Stimulated activated CD8-positive, alpha-beta memory T cell treated with anti-CD3 and anti-CD28 coated beads, Interleukin-15, amount 100 ng/mL, for 1 hour (primary cell): ENCODE results near the gene CEMIP.
"Not testable (repeated sequence)": the region's sequence is repeated elsewhere in the genome, so short reads cannot be mapped to it uniquely, and the experiment has no call there.

ENCODE experiments used
- DNase-seq: peaks from one replicate; pipeline ENCODE4 v3.0.0-alpha.2; 2020; ENCODE audit warnings: low read depth

The CEMIP gene

DNA sequence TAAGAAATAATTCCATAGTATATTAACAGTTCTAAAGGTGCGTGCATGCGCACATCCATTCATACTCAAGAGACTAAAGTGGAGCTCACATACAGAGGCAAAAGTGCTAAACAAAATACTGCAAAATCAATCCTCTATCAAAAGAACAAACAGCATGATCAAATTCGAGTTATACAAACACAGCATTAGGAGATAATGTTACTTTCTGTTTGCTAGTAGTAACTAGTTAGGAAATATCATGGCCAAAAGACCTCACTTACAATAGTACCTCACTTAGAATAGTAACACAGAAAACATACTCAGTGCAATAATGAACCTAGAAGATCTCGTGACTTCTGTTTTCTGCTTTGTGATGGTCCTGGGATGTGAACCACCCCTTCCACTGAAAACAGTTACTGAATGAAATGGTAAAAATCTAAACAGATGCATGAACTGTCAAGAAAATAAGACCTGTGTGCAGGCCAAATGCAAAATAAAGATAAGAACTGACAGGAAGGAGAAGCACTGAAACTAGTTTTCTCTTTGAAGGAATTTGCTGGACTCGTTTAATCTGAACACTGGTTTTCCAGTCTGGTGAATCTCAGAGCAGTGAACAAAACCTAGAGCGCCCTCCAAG is 20.9 kb upstream of the CEMIP start:
- DNase-seq, result no peak

DNA sequence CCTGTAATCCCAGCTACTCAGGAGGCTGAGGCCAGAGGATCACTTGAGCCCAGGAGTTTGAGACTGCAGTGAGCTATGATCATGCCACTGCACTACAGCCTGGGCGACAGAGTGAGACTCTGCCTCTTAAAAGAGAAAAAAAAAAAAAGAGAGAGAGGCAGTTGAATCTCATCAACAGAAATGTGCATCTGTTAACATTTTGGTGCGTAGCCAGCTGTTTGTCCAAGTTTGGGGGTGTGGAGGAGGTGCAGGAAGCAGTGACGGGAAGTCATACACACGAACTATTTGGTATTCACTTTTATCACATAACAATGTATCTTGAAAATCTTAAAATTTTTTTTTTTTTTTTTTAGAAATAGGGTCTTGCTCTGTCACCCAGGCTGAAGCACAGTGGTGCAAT is 18.2 kb upstream of the CEMIP start:
- DNase-seq, result no peak

DNA sequence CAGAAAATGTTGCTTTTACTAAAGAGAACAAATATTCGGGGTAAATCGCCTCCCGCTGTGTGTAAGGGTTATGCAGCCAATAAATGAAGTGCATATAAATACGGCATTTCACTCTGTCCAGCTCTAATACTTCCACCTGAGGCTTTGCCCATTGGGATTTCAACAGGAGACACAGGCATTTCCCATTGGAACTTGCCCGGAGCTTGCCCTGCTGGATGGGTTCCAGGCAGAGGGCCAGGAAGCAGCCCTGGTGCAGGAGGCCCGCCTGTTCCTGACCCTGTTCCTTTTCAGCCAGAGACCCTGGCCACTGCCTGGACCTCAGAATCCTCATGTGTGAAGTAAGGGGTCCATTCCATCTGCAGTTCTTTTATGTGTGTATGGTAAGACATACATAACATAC is 17.4 kb upstream of the CEMIP start:
- DNase-seq, result no peak

DNA sequence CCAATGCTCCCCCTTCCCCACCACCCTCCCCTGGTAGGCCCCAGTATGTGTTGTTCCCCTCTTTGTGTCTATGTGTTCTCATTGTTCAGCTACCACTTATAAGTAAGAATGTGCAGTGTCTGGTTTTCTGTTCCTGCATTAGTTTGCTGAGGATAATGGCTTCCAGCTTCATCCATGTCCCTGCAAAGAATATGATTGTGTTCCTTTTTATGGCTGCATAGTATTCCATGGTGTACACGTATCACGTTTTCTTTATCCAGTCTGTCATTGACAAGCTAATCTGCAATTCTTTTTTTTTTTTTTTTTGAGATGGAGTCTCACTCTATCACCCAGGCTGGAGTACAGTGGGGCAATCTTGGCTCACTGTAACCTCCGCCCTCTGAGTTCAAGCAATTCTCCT is 15.9 kb upstream of the CEMIP start:
- not testable (repeated sequence) for DNase-seq

DNA sequence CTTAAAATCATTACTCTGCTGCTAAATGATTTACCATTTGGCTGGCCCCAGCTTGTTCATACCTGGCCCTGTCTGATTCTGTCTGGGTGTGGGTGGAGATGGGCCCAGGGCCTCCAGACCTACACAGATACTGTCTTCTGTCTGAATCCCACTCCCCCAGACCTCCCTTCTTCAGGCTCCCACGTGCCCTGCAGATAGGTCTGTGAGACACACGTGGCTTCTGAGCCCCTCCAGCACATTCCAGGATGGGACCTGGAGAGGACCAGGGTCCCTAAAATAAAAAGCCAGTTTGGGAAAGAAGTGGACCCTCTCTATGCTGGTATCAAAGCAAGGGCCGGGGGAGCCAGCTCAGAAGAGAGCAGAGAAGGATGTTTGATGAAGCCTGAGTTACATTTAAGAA is 14.6 kb upstream of the CEMIP start:
- no peak for DNase-seq

DNA sequence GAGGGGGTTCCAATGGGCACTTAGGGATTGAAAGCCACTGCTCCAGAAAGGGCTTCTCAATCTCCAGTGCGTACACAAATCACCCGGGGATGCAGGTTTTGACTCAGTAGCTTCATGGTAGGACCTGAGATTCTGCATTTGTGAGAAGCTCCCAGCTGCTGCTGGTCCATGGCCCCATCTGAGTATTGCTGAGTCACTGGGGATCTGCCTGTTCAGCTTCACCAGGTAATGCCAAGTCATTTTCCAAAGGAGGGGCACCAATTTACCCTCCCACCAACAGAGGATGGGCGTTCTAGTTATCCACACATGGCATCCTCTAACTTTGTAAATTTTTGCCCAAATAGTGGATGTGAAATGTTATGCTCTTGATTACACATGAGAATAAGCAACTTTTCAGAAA is 12.9 kb upstream of the CEMIP start:
- no peak for DNase-seq

DNA sequence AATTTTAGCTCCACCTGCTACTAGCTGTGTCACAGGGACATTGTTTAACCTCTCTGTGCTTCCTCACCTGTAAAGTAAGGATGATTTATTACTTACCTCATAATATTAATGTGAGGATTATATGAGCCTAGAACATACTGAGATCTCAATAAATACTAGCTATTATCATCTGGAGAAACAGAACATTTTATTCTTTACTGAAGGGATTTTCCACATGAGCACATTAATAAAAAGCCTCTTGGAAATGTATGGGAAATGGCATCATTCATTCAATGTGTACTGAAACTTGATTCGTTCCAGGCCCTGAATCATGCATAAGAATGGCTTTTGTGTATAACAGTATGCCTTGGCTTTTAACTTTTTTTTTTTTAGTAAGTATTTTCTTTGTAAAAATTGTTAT is 11.0 kb upstream of the CEMIP start:
- DNase-seq, result no peak

DNA sequence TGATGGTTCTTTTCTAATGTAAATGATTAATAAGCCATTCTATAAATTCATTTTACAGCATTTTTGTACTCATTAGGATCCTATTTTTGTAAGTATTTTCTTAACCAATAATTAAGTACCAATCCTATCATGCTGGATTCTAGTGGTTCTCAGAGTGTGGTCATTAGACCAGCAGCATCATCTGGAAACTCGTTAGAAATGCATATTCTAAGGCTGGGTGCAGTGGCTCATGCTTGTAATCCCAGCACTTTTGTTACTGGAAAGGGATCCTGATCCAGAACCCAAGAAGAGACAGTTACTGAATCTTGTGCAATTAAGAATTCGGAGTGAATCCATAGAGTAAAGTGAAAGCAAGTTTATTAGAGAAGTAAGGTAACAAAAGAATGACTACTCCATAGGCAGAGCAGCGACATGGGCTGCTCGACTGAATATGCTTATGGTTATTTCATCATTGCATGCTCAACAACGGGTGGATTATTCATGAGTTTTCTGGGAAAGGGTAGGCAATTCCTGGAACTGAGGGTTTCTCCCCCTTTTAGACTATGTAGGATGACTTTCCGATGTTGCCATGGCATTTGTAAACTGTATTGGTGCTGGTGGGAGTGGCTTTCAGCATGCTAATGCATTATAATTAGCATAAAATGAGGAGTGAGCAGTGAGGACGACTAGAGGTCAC is 9.9 kb upstream of the CEMIP start:
- DNase-seq, result no peak

DNA sequence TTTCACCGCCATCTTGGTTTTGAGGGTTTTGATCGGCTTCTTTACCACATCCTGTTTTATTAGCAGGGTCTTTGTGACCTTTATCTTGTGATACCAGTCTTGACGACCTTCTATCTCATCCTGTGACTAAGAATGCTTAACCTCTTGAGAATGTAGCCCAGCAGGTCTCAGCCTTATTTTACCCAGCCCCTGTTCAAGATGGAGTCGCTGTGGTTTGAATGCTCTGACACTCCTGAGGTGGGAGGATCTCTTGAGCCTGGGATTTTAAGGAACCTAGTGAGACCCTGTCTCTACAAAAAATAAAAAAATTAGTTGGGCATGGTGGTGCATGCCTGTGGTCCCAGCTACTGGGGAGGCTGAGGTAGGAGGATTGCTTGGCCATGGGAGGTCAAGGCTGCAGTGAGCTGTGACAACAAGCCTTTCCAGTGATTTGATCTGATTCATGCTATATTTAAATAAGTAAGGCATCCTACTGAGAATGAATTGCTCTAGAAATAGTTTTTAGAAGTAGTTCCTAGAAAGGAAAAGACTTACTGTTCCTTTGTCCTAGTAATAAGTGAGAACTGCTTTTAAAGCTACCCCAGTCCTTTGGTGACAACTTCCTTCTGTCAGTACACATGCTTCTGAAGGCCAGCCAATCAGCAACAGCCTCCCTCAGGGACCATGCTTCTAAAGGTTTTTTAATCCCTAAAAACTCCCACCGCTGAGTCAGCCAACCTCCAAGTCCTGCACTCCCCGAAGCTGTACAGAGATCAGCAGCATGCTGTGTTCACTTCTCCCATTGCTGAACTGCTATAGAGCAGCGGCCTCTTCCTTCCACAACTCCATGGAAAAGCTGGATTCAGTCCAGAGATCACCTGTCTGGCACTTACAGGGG is 9.1 kb upstream of the CEMIP start:
- DNase-seq, result no peak

DNA sequence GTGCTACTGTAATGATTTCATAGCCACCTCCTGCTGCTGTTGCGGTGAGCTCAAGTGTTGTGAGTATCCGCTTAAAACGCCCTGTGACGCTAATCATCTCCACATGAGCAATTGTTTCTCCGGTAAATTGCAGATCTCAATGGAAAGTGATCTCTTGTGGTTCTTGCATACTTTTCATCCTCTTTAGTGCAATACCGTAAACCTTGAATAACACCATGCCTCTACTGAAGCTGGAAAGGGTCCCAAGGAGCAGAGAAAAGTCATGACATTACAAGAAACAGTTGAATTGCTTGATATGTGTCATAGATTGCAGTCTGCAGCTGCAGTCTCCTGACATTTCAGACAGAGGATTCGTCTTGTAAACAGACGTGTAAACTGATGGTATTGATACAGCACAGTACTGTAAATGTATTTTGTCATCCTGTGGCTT is 6.0 kb upstream of the CEMIP start:
- DNase-seq, result no peak

DNA sequence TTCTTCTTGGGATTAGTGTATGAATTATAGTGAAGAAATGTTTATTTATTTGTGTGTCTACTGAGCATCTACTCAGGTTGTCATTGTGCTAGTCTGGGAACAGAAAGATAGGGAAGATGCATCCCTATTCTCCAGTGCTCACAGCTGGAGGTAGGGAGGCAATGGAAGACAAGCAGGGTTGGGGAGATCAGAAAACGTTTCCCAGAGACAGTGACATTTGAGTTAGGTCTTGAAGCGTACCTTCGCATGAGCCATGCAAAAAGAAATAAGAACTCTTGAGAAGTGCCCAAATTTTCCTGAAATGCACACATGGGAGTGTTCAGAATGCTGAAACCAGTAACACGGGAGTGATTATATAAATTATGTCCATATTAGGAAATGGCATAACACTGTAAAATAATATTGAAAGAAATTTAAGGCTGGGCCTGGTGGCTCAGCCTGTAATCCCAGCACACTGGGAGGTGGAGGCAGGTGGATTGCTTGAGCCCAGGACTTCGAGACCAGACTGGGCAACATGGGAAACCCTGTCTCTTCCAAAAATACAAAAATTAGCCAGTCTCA is 5.3 kb upstream of the CEMIP start:
- no peak for DNase-seq

DNA sequence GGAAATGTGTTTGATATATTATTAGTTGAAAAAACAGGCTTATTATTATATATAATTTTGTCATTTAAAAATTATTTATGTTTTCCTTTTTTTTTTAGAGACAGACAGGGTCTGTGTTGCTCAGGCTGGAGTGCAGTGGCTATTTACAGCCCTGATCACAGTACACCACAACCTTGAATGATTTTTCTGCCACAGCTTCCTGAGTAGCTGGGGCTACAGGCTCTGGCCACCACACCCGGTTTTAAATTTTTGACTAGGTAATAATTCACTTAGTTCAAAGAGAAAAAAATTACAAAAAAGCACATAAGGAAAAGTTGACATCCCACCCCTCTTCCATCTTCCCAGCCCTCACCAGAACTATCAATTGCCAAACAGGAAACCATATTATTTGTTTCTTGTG is 4.7 kb upstream of the CEMIP start:
- DNase-seq, result no peak

DNA sequence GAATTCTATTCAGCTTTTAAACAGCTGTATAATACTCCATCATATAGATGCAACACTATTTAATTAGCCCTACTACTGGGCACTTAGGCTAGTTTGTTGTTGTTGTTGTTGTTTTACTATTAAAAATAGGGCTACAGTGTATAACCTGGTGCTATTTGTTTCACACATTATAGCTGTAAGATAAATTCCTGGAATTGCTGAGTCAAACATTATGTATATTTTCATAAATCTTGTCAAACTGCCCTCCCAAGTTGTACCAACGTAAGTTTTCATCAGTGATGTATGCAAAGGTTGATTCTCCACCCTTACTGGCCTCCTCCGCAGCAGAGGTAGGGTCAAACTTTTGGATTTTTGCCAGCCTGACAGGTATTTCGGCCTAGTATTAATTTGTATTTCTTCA is 3.8 kb upstream of the CEMIP start:
- DNase-seq, result no peak

DNA sequence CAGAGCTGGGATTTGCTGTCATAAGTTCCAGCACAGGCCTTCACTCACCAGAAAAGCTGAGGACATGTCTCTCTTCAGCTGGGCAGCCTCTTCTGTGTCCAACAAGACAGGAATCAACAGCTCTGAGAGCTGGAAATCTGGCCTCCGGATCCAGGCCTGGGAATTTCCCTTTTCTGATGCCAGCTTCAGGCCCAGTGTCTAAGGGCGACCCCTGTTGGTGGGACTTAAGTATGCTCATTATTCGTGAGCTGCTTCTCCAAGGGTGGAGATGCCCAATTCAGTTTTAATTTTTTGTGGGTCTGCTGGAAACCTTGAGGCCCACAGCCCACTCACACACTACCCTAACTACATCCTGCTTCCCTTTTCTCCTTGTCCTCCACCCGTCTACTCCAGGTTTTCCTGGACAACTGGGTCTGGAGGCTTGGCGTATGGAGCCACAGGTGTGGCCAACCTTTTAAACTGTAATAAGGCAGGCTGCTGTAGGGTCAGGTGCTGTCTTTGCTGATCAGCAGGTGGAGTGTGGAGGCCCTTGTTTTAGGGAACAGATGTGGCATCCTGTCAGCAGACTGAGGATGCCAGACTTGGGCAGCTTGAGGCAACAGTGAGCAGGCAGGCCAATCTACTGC is 2.6 kb upstream of the CEMIP start:
- peak; percentile 32 for DNase-seq

DNA sequence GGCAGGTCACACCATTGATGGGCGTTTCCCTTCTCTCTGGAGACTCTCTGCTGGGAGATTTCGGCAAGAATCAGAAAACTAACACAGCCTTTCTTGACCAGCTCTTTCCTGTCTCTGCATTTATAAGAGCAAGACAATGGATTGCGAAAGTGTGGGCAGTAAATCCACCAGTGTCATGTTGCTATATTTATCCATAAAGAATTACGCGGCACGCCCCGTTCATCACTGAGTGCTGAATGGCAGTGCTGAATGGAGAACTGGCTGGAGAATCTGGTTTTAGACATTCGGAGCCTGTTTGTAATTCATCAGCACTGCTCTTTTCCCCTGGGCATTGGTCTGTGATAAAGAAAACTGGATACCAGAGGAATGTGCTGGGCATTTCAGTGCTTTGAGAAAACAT is 2.0 kb upstream of the CEMIP start:
- DNase-seq, result no peak

DNA sequence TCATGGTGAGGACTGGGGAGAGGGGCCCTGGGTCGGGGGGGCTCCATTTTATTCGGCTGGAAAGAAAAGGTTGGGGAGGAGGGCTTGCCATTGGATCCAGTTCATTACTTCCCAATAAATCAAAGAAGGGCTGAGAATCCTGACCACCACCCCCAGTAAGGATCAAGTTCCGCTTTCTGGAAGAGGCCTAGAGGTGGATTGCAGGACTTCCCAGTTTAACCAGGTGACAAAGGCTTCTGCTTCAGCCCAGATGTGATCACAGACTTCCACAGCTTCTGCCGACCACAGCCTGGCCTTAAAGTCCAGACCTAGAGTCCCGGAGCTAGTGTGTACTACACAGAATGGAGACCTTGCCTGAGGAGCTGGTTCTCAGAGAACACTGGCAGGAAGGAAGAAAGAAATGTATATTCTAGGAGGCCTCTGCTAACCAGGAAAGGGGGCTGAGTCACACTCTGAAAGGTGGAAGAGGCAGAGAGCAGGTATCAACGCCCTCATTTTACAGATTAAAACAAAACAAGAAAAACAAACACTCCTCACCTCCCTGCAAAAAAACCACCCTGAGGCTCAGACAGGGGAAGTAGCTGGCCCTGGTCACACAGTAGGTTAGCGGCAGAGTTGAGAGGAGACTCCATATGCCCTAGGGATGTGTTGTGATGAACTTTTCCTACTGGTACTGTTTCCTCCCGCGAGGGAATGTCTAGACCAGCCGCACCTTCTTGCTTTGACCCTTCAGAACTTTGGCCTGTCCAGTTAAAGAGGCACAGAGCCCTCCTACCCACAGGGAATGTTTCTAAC is 1.1 kb upstream of the CEMIP start:
- DNase-seq, result no peak

DNA sequence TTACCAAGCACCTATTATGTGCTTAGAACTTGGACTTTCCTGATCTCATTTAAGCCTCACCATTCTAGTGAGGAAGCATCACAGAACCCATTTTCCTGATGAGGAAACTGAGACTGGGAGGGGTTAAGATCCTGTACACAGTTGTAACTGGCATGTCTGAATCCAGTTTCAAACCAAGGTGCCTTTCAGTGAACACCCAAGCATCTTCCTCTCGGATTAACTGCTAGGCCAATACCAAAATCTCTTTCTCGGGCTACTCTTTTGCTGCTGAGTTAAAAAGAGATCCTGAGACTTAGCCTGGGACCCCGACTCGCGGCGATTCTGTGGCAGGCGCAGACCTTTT is 578 bp upstream of the CEMIP start:
- DNase-seq, result no peak

DNA sequence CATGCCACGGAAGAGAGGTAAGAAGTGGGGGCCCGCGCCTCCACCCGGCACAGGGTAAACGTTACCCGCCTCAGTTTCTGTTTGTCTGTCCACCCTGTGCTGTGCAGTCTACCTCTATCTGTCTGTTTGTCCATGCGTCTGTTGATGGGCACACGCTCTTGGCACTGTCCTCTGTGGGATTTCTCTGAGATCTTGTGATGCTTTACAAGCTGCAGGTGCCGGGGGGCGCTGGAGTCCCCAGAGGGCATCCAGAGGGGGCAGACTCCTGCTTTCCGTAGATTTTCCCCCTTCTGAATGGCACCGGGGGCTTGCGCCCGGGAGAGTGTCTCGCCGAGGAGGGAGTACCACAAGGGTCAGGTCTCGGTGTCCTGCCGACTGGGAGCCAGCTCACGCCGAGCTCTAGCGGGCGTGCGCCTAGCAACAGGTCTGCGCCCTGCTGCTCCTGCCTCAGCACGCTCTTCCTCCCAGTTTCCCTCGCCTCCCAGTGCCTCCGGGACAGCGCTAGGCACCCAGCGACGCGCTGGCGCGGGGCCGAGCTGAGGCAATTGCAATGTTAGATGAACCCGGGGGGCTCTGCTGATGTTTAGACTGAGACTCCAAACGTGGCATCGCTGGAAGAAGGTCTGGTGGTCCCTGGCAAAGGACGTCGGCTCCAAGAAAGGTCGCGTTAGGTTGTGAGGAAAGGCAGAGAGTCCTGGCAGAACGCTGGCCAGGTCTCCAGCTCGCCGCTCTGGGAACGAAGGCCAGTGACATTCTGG is 667 bp downstream of the CEMIP start:
- no peak for DNase-seq

DNA sequence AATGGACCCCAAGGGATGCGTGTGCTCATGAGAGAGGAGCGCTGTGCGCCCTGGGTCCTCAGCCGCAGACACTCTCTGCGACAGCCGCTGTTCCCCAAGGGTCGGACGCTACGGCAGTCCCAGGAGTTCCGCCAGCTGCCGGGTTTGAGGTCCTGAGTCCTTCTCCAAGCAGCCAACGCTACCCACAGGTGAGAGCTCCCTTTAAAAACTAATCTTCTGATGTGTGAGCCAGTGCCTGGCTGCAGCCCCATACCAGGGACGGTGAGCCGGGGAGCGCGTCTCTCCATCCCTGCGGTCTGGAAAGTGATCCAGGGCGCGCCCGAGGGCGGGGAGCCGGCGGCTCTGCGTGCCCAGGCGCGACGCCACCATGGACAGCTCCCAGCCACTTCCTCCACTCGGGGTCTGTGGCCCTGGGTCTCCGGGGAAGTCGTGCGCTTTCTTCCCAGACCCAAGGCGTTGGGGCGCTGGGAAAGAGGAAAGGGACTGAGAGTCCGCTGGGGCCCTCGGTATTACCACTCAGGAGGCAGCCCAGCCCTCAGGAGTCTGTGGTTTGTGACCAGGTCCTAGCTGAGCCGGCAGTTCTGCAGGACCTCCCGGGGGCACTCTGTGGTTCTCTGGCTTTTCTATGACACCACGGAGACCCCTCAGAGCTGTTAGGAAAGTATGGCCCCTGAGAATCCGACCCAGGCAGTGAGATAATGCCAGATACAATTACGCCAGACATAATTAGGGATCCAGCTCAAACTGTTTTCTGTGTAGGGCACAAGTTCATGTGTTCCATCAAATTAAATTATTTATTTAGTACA is 1.4 kb downstream of the CEMIP start:
- no peak for DNase-seq

DNA sequence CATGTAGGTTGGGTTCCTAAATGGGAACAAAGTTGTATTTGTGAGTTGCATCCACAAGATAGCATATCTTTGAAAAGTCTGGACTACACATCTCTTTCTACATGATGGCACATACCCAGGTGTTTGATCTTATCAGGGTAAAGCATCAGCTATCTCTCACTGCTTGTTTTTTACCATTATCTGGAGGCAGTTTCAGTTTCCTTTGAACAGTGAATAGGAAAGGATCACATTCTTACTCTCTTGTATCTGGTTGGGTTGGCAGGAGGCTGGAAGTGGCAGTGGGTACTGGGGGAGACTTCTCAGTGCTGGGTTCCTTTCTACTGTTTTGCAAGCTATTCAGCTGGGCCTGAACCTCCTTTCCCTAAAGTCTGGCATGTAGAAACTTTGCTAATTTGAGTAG is 4.1 kb downstream of the CEMIP start:
- no peak for DNase-seq
